MCF 10A (cell line): ENCODE results near the gene KCNQ5. TPM values are rescaled to one million over a fixed set of nuclear protein-coding genes. Genes with fewer than 3 reads are reported as not detected.

ENCODE experiments used
- BruUV-seq: library from RNA; stranded (reverse); fragments of 400-500 nt; replicated peaks from 2 replicates; lab custom pipeline; 2021; lab: Mats Ljungman, UMichigan
- CTCF ChIA-PET: fragments of 300-600 bp; sonication (Branson Sonifier 250); formaldehyde crosslinking; extraction: SDS; loops from one replicate; lab custom pipeline; 2021; ENCODE audit warnings: antibody characterized with exemption, inconsistent platforms; lab: Yijun Ruan, JAX
- POLR2A ChIA-PET: fragments of 300-600, 350-650 bp; sonication (Branson Sonifier 250); formaldehyde crosslinking; extraction: SDS; loops from one replicate; lab custom pipeline; 2020; ENCODE audit warnings: antibody characterized with exemption, inconsistent platforms; lab: Yijun Ruan, JAX
- DNase-seq: peaks from one replicate; pipeline ENCODE4 v3.0.0-alpha.2; 2018; ENCODE audit not compliant: unreplicated experiment
- H3K27ac Mint-ChIP-seq: one replicate; pipeline ENCODE4 v1.8.0; 2022; ENCODE audit warnings: mild to moderate bottlenecking, low read depth, mixed read lengths; ENCODE audit not compliant: unreplicated experiment
- H3K27me3 Mint-ChIP-seq: one replicate; pipeline ENCODE4 v1.8.0; 2022; ENCODE audit warnings: mixed read lengths; ENCODE audit not compliant: insufficient read depth, unreplicated experiment
- H3K36me3 Mint-ChIP-seq: one replicate; pipeline ENCODE4 v1.8.0; 2022; ENCODE audit warnings: mild to moderate bottlenecking, moderate library complexity, mixed read lengths; ENCODE audit not compliant: insufficient read depth, unreplicated experiment
- H3K4me1 Mint-ChIP-seq: one replicate; pipeline ENCODE4 v1.8.0; 2022; ENCODE audit warnings: mixed read lengths; ENCODE audit not compliant: insufficient read depth, unreplicated experiment
- H3K4me3 Mint-ChIP-seq: one replicate; pipeline ENCODE4 v1.8.0; 2022; ENCODE audit warnings: mild to moderate bottlenecking, moderate library complexity, mixed read lengths; ENCODE audit not compliant: unreplicated experiment
- H3K9me3 Mint-ChIP-seq: one replicate; pipeline ENCODE4 v1.8.0; 2022; ENCODE audit warnings: mixed read lengths; ENCODE audit not compliant: unreplicated experiment
- intact Hi-C: fragments of 100-400 bp; cut with micrococcal nuclease; formaldehyde crosslinking; loops from 2 replicates; pipeline ENCODE4 v1.14.1; 2022
- total RNA-seq: library from RNA; stranded (reverse); gene quantifications from 2 replicates; pipeline ENCODE4 v1.2.3, GENCODE V29; 2022
- TF ChIP-seq, protein P1 (sequence below): fragments of 200-600 bp; IDR thresholded peaks from one replicate; pipeline ENCODE4 v1.8.0; 2022; ENCODE audit warnings: antibody characterized with exemption, mild to moderate bottlenecking; ENCODE audit not compliant: unreplicated experiment

KCNQ5 gene
- total RNA-seq, 1 experiment from 2014 or later, result 10.3 TPM

DNA sequence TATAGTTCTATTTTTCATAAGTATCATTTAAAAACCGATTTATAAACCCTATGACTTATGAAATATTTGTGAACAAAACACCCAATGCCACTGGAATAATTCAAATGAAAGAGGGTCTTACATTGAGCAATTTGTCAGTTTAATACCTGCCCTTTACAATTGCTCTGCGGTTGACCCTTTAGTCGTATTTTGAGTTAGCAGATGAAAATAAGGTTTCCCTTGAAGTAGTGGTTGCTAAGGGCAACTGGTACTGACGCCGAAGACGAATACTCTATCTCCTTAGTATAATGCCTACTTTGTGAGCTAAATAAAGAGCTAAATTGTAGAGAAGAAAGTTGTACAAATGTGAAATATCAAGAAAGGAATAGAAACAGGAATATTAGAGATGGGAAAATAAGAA is 69.4 kb downstream of the KCNQ5 start:
- Mint-ChIP-seq H3K27me3 (no peaks in the 10 kb centered on the region), H3K4me3 (no peak overlapping the region), H3K4me1 (peaks cover 5% of the 10 kb centered on the region), H3K36me3 (no peaks in the 10 kb centered on the region), H3K27ac (no peak overlapping the region), H3K9me3 (no peaks in the 10 kb centered on the region)
- TF ChIP-seq, protein P1, sequence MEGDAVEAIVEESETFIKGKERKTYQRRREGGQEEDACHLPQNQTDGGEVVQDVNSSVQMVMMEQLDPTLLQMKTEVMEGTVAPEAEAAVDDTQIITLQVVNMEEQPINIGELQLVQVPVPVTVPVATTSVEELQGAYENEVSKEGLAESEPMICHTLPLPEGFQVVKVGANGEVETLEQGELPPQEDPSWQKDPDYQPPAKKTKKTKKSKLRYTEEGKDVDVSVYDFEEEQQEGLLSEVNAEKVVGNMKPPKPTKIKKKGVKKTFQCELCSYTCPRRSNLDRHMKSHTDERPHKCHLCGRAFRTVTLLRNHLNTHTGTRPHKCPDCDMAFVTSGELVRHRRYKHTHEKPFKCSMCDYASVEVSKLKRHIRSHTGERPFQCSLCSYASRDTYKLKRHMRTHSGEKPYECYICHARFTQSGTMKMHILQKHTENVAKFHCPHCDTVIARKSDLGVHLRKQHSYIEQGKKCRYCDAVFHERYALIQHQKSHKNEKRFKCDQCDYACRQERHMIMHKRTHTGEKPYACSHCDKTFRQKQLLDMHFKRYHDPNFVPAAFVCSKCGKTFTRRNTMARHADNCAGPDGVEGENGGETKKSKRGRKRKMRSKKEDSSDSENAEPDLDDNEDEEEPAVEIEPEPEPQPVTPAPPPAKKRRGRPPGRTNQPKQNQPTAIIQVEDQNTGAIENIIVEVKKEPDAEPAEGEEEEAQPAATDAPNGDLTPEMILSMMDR, result no peak
- POLR2A ChIA-PET, result no interaction called here
- no TSS peak for BruUV-seq
- CTCF ChIA-PET, result no interaction called here
- no peak for DNase-seq
- intact Hi-C loops, result no loop called here

DNA sequence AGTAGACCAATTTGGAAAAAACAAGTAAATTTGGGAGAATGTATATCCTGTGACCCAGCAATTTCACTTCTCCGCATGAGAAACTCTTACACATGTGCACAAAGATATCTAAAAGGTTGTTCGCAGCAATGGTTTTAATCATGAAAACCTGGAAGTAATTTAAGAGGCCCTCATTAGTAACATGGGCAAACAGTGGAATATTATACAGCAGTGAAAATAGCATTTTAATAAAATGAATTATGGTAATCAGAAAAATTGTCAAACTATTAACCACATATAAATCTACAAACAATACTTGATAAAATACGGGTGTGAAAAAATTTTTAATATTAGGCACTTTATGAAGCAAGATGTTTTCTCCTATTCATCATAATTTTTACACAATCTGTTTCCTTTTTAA is 74.2 kb downstream of the KCNQ5 start:
- ChIA-PET CTCF (no interaction called here), POLR2A (interaction anchor here (1.5 kb wide), 1 partner anchor 10 kb away, joined by 5 read pairs; no protein-coding TSS in a partner anchor)
- DNase-seq, result no peak
- TF ChIP-seq, protein P1, result no peak
- H3K27me3 Mint-ChIP-seq, result no peaks in the 10 kb centered on the region
- H3K27ac Mint-ChIP-seq, result no peak overlapping the region
- H3K4me1 Mint-ChIP-seq, result no peaks in the 10 kb centered on the region
- intact Hi-C loops, result no loop called here
- no peaks in the 10 kb centered on the region for H3K9me3 Mint-ChIP-seq
- no peaks in the 10 kb centered on the region for H3K36me3 Mint-ChIP-seq
- BruUV-seq, result no TSS peak
- no peak overlapping the region for H3K4me3 Mint-ChIP-seq

DNA sequence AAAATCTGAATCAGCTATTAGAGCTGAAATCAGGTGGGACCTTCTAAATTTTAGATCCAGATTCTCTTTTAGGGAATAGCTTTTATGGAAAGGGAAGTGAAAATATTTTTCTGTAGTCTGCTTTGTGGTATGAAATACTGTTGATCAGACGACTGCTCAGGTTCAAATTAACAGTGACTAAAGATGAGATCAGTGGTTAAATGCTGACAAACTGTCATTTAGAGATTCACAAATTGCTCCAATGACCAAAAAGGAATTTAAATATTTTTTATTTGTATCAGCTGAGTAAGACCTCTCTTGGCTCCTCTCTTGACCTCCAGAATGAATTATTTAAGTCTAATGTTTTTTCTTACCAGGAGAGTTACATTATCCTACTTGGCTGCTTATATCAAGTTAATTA is 77.3 kb downstream of the KCNQ5 start:
- Mint-ChIP-seq H3K27me3 (no peaks in the 10 kb centered on the region), H3K36me3 (no peaks in the 10 kb centered on the region), H3K4me1 (no peaks in the 10 kb centered on the region), H3K27ac (no peak overlapping the region), H3K9me3 (no peaks in the 10 kb centered on the region), H3K4me3 (no peak overlapping the region)
- BruUV-seq, result no TSS peak
- POLR2A ChIA-PET, result interaction anchor here (0.6 kb wide), 1 partner anchor 858 kb away, joined by 3 read pairs; no protein-coding TSS in a partner anchor
- no peak for DNase-seq
- TF ChIP-seq, protein P1, result no peak
- intact Hi-C loops, result no loop called here
- CTCF ChIA-PET, result interaction anchor here (1.0 kb wide), 1 partner anchor 17 kb away, joined by 5 read pairs; no protein-coding TSS in a partner anchor

DNA sequence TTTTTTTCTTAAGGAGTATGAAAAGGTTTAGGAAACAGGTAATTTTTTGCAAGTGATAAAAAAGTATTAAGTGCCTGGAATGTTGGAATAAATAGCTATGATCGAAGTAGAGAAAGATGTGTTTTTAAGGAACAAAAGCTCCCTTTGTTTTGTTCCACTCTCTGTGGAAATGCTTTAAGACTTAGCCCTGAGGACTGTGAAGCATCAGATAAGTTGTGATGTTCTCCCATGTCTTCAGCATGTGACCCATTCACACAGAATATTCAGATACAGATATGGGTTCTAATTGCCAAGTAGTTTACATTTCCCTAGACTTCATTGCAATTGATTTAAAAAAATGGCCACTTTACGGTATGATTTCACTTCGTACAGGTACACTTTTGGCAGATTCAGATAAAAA is 80.6 kb downstream of the KCNQ5 start:
- Mint-ChIP-seq H3K27ac (no peak overlapping the region), H3K27me3 (no peaks in the 10 kb centered on the region), H3K4me1 (no peaks in the 10 kb centered on the region), H3K36me3 (no peaks in the 10 kb centered on the region), H3K9me3 (no peaks in the 10 kb centered on the region), H3K4me3 (no peak overlapping the region)
- CTCF ChIA-PET, result interaction anchor here (0.6 to 1.6 kb wide), 2 partner anchors 87 to 546 kb away, joined by 3 read pairs; no protein-coding TSS in a partner anchor
- no peak for DNase-seq
- POLR2A ChIA-PET, result no interaction called here
- BruUV-seq, result no TSS peak
- intact Hi-C loops, result no loop called here
- TF ChIP-seq, protein P1, result no peak
